SK-MEL-5 (cell line): ENCODE data around the gene GLRX5. TPM values are rescaled to one million over a fixed set of nuclear protein-coding genes. Genes with fewer than 3 reads are reported as not detected.

Source experiments
- DNase-seq: peaks from one replicate; pipeline ENCODE4 v3.0.0-alpha.2; 2016; ENCODE audit warnings: low read depth, low spot score
- in situ Hi-C: cut with HindIII; loops from 2 replicates; pipeline ENCODE4 v1.10.0; 2016; ENCODE audit warnings: low sequenced_read_pairs, high pct_unique_total_duplicates, low pct_unique_long_range_greater_than_20kb
- total RNA-seq: library from RNA; depleted of rRNA; stranded (reverse); fragments of >200 nt; shearing (Covaris generic); gene quantifications from 2 replicates; pipeline ENCODE4 v1.2.3, GENCODE V29; 2014

The GLRX5 gene
- total RNA-seq, 1 experiment from 2014 or later = 49.2 TPM

GRCh38 chr14:95541346-95541745 is 6.5 kb downstream of the GLRX5 start:
- no peak for DNase-seq
- in situ Hi-C loops = no loop called here

GRCh38 chr14:95541932-95542930 is 7.4 kb downstream of the GLRX5 start:
- no peak for DNase-seq
- in situ Hi-C loops = no loop called here

GRCh38 chr14:95543021-95543420 is 8.2 kb downstream of the GLRX5 start:
- in situ Hi-C loops = no loop called here
- DNase-seq = no peak

GRCh38 chr14:95544588-95544987 is 9.7 kb downstream of the GLRX5 start:
- no peak for DNase-seq
- in situ Hi-C loops = no loop called here

GRCh38 chr14:95545515-95546168 is 10.8 kb downstream of the GLRX5 start:
- DNase-seq = peak; percentile 46
- in situ Hi-C loops = no loop called here

GRCh38 chr14:95547272-95547625 is 12.4 kb downstream of the GLRX5 start:
- DNase-seq = no peak

GRCh38 chr14:95547626-95548327 is 12.9 kb downstream of the GLRX5 start:
- in situ Hi-C loops = no loop called here
- peak; percentile 65 for DNase-seq

More at GRCh38 chr14:95547272-95547625, 12.4 kb downstream of the GLRX5 start:
- in situ Hi-C loops = no loop called here

- in situ Hi-C loops = no loop called here
- no peak for DNase-seq
Observed at GRCh38 chr14:95548328-95548929, 13.6 kb downstream of the GLRX5 start.

- in situ Hi-C loops = loop anchor here (25.0 kb wide), 1 partner anchor 112 kb away; no protein-coding TSS in a partner anchor
- no peak for DNase-seq
Observed at GRCh38 chr14:95549656-95550585, 15.1 kb downstream of the GLRX5 start.

GRCh38 chr14:95551435-95551834 is 16.6 kb downstream of the GLRX5 start:
- in situ Hi-C loops = loop anchor here (25.0 kb wide), 1 partner anchor 111 kb away; no protein-coding TSS in a partner anchor

GRCh38 chr14:95553141-95553540 is 18.3 kb downstream of the GLRX5 start:
- in situ Hi-C loops = loop anchor here (25.0 kb wide), 1 partner anchor 109 kb away; no protein-coding TSS in a partner anchor
- DNase-seq = no peak

More at GRCh38 chr14:95551435-95551834, 16.6 kb downstream of the GLRX5 start:
- no peak for DNase-seq

- in situ Hi-C loops = loop anchor here (25.0 kb wide), 1 partner anchor 107 kb away; no protein-coding TSS in a partner anchor
- DNase-seq = no peak
Observed at GRCh38 chr14:95555053-95555452, 20.2 kb downstream of the GLRX5 start.

GRCh38 chr14:95557291-95557690 is 22.4 kb downstream of the GLRX5 start:
- in situ Hi-C loops = loop anchor here (25.0 kb wide), 1 partner anchor 105 kb away; no protein-coding TSS in a partner anchor
- no peak for DNase-seq

- in situ Hi-C loops = loop anchor here (25.0 kb wide), 1 partner anchor 104 kb away; no protein-coding TSS in a partner anchor
- DNase-seq = no peak
Observed at GRCh38 chr14:95557832-95558231, 23.0 kb downstream of the GLRX5 start.

- DNase-seq = no peak
- in situ Hi-C loops = loop anchor here (25.0 kb wide), 1 partner anchor 103 kb away; no protein-coding TSS in a partner anchor
Observed at GRCh38 chr14:95559203-95559602, 24.4 kb downstream of the GLRX5 start.

- in situ Hi-C loops = loop anchor here (25.0 kb wide), 1 partner anchor 101 kb away; no protein-coding TSS in a partner anchor
Observed at GRCh38 chr14:95561001-95561412, 26.2 kb downstream of the GLRX5 start.

More at GRCh38 chr14:95561001-95561412, 26.2 kb downstream of the GLRX5 start:
- peak; percentile 88 for DNase-seq
